ENCODE measurements around the gene PTPRO.

The PTPRO gene

GRCh38 chr12:15289192-15289591, 33.1 kb upstream of the PTPRO start:
- Histone ChIP-seq H3K9me2 (replicated peaks; ENCODE audit: control insufficient read depth, low read length) (no peaks in the 10 kb centered on the region), H3K79me2 (ENCODE audit: control insufficient read depth, low read length) (no peaks in the 10 kb centered on the region), H3F3A (ENCODE audit: control insufficient read depth, insufficient read depth) (no peaks in the 10 kb centered on the region), H3K27ac (ENCODE audit: low read depth, low read length) (no peak overlapping the region), H4K20me1 (ENCODE audit: control insufficient read depth, insufficient read depth, low read depth, low read length) (no peaks in the 10 kb centered on the region), H3K4me2 (ENCODE audit: low read length) (no peak overlapping the region), H3K4me3 (ENCODE audit: low read length) (no peak overlapping the region), H3K4me1 (ENCODE audit: control insufficient read depth, low read length) (peaks cover 3% of the 10 kb centered on the region), H3K9me3 (ENCODE audit: control insufficient read depth, insufficient read depth, low read length) (no peaks in the 10 kb centered on the region), H3K27me3 (ENCODE audit: control insufficient read depth, low read length) (no peaks in the 10 kb centered on the region), H3K36me3 (ENCODE audit: control insufficient read depth, low read length) (no peaks in the 10 kb centered on the region)
- TF ChIP-seq EZH2phosphoT487 (IDR thresholded peaks at IDR 0.05; ENCODE audit: borderline replicate concordance, low read length) (no peak), CTCF (IDR thresholded peaks at IDR 0.05; ENCODE audit: low read depth, low read length, poor library complexity, severe bottlenecking) (no peak)

GRCh38 chr12:15293731-15294130, 28.6 kb upstream of the PTPRO start:
- Histone ChIP-seq H3K79me2 (ENCODE audit: control insufficient read depth, low read length) (no peaks in the 10 kb centered on the region), H4K20me1 (ENCODE audit: control insufficient read depth, insufficient read depth, low read depth, low read length) (no peaks in the 10 kb centered on the region), H3F3A (ENCODE audit: control insufficient read depth, insufficient read depth) (no peaks in the 10 kb centered on the region), H3K27ac (ENCODE audit: low read depth, low read length) (no peak overlapping the region), H3K4me2 (ENCODE audit: low read length) (no peak overlapping the region), H3K36me3 (ENCODE audit: control insufficient read depth, low read length) (no peaks in the 10 kb centered on the region), H3K9me2 (replicated peaks; ENCODE audit: control insufficient read depth, low read length) (no peaks in the 10 kb centered on the region), H3K4me1 (ENCODE audit: control insufficient read depth, low read length) (peaks cover 3% of the 10 kb centered on the region), H3K27me3 (ENCODE audit: control insufficient read depth, low read length) (no peaks in the 10 kb centered on the region), H3K9me3 (ENCODE audit: control insufficient read depth, insufficient read depth, low read length) (no peaks in the 10 kb centered on the region), H3K4me3 (ENCODE audit: low read length) (no peak overlapping the region)
- TF ChIP-seq EZH2phosphoT487 (IDR thresholded peaks at IDR 0.05; ENCODE audit: borderline replicate concordance, low read length) = no peak
- no peak for TF ChIP-seq CTCF (IDR thresholded peaks at IDR 0.05; ENCODE audit: low read depth, low read length, poor library complexity, severe bottlenecking)

GRCh38 chr12:15299947-15300346, 22.4 kb upstream of the PTPRO start:
- H3K4me2 ChIP-seq (ENCODE audit: low read length) = no peak overlapping the region
- H3K4me3 ChIP-seq (ENCODE audit: low read length) = no peak overlapping the region
- peaks cover 4% of the 10 kb centered on the region; the same call in 1 of the 2 replicates for H3K9me3 ChIP-seq (ENCODE audit: control insufficient read depth, insufficient read depth, low read length)
- no peaks in the 10 kb centered on the region for H3K79me2 ChIP-seq (ENCODE audit: control insufficient read depth, low read length)
- H3K4me1 ChIP-seq (ENCODE audit: control insufficient read depth, low read length) = no peaks in the 10 kb centered on the region
- H3F3A ChIP-seq (ENCODE audit: control insufficient read depth, insufficient read depth) = no peaks in the 10 kb centered on the region
- H4K20me1 ChIP-seq (ENCODE audit: control insufficient read depth, insufficient read depth, low read depth, low read length) = no peaks in the 10 kb centered on the region
- TF ChIP-seq EZH2phosphoT487 (IDR thresholded peaks at IDR 0.05; ENCODE audit: borderline replicate concordance, low read length) = no peak
- TF ChIP-seq CTCF (IDR thresholded peaks at IDR 0.05; ENCODE audit: low read depth, low read length, poor library complexity, severe bottlenecking) = no peak
- H3K27me3 ChIP-seq (ENCODE audit: control insufficient read depth, low read length) = no peaks in the 10 kb centered on the region
- no peak overlapping the region for H3K27ac ChIP-seq (ENCODE audit: low read depth, low read length)
- H3K9me2 ChIP-seq (replicated peaks; ENCODE audit: control insufficient read depth, low read length) = no peaks in the 10 kb centered on the region
- no peaks in the 10 kb centered on the region for H3K36me3 ChIP-seq (ENCODE audit: control insufficient read depth, low read length)

- TF ChIP-seq CTCF (IDR thresholded peaks at IDR 0.05; ENCODE audit: low read depth, low read length, poor library complexity, severe bottlenecking) (no peak), EZH2phosphoT487 (IDR thresholded peaks at IDR 0.05; ENCODE audit: borderline replicate concordance, low read length) (no peak)
- no peaks in the 10 kb centered on the region for H3K79me2 ChIP-seq (ENCODE audit: control insufficient read depth, low read length)
- H3K27ac ChIP-seq (ENCODE audit: low read depth, low read length) = no peak overlapping the region
- H3K9me3 ChIP-seq (ENCODE audit: control insufficient read depth, insufficient read depth, low read length) = peaks cover 4% of the 10 kb centered on the region; the same call in 1 of the 2 replicates
- H3K4me3 ChIP-seq (ENCODE audit: low read length) = no peak overlapping the region
- no peaks in the 10 kb centered on the region for H3F3A ChIP-seq (ENCODE audit: control insufficient read depth, insufficient read depth)
- H4K20me1 ChIP-seq (ENCODE audit: control insufficient read depth, insufficient read depth, low read depth, low read length) = no peaks in the 10 kb centered on the region
- H3K4me1 ChIP-seq (ENCODE audit: control insufficient read depth, low read length) = no peaks in the 10 kb centered on the region
- no peak overlapping the region for H3K4me2 ChIP-seq (ENCODE audit: low read length)
- no peaks in the 10 kb centered on the region for H3K9me2 ChIP-seq (replicated peaks; ENCODE audit: control insufficient read depth, low read length)
- H3K27me3 ChIP-seq (ENCODE audit: control insufficient read depth, low read length) = no peaks in the 10 kb centered on the region
- H3K36me3 ChIP-seq (ENCODE audit: control insufficient read depth, low read length) = no peaks in the 10 kb centered on the region
Measured at GRCh38 chr12:15304296-15304695, 18.0 kb upstream of the PTPRO start.
